HG02571 (cell line): ENCODE measurements around the gene WARS2.

Experiments used
- ATAC-seq: cut with Tn5 transposase; IDR thresholded peaks from one replicate; pipeline ENCODE4 v1.9.1; 2021; ENCODE audit warnings: mild to moderate bottlenecking, moderate library complexity; ENCODE audit not compliant: unreplicated experiment

The WARS2 gene

GRCh38 chr1:119034359-119034758, 106.1 kb downstream of the WARS2 start:
- ATAC-seq, result no peak

GRCh38 chr1:119032986-119033385, 107.5 kb downstream of the WARS2 start:
- no peak for ATAC-seq

GRCh38 chr1:119027759-119028158, 112.7 kb downstream of the WARS2 start:
- no peak for ATAC-seq

GRCh38 chr1:119026956-119027355, 113.5 kb downstream of the WARS2 start:
- ATAC-seq, result no peak

- ATAC-seq, result no peak
These were observed 124.9 kb downstream of the WARS2 start for GRCh38 chr1:119015547-119015946.

- no peak for ATAC-seq
These were observed 128.1 kb downstream of the WARS2 start for GRCh38 chr1:119012383-119012782.

GRCh38 chr1:119011706-119012105, 128.7 kb downstream of the WARS2 start:
- ATAC-seq, result no peak

GRCh38 chr1:119011116-119011515, 129.3 kb downstream of the WARS2 start:
- ATAC-seq, result no peak

GRCh38 chr1:119010201-119010600, 130.3 kb downstream of the WARS2 start:
- no peak for ATAC-seq

GRCh38 chr1:119009312-119009655, 131.2 kb downstream of the WARS2 start:
- ATAC-seq, result no peak

- no peak for ATAC-seq
These were observed 131.8 kb downstream of the WARS2 start for GRCh38 chr1:119008483-119009311.

GRCh38 chr1:119007670-119008482, 132.6 kb downstream of the WARS2 start:
- ATAC-seq, result no peak

GRCh38 chr1:119007339-119007669, 133.1 kb downstream of the WARS2 start:
- no peak for ATAC-seq

GRCh38 chr1:119006406-119007279, 133.8 kb downstream of the WARS2 start:
- no peak for ATAC-seq

GRCh38 chr1:119005724-119006405, 134.6 kb downstream of the WARS2 start:
- no peak for ATAC-seq

- ATAC-seq, result no peak
These were observed 135.7 kb downstream of the WARS2 start for GRCh38 chr1:119004781-119005180.

- no peak for ATAC-seq
These were observed 136.3 kb downstream of the WARS2 start for GRCh38 chr1:119004129-119004527.

GRCh38 chr1:119003413-119004128, 136.9 kb downstream of the WARS2 start:
- ATAC-seq, result no peak

- no peak for ATAC-seq
These were observed 138.3 kb downstream of the WARS2 start for GRCh38 chr1:119002028-119002686.
